GM18951 (cell line): ENCODE measurements around the gene SH3YL1.

Source experiments
- POLR2A ChIP-seq: IDR thresholded peaks from 4 replicates; pipeline ENCODE4 v1.6.1; 2011; ENCODE audit warnings: mild to moderate bottlenecking; ENCODE audit not compliant: insufficient read length, insufficient read depth; ENCODE audit errors: extremely low read depth
- in situ Hi-C: fragments of 300-500 bp; cut with MboI; formaldehyde crosslinking; loops from one replicate; pipeline ENCODE4 v1.12.0; 2022; ENCODE audit warnings: low sequenced_read_pairs, mixed read lengths, inconsistent platforms; ENCODE audit not compliant: unreplicated experiment

Gene SH3YL1

DNA sequence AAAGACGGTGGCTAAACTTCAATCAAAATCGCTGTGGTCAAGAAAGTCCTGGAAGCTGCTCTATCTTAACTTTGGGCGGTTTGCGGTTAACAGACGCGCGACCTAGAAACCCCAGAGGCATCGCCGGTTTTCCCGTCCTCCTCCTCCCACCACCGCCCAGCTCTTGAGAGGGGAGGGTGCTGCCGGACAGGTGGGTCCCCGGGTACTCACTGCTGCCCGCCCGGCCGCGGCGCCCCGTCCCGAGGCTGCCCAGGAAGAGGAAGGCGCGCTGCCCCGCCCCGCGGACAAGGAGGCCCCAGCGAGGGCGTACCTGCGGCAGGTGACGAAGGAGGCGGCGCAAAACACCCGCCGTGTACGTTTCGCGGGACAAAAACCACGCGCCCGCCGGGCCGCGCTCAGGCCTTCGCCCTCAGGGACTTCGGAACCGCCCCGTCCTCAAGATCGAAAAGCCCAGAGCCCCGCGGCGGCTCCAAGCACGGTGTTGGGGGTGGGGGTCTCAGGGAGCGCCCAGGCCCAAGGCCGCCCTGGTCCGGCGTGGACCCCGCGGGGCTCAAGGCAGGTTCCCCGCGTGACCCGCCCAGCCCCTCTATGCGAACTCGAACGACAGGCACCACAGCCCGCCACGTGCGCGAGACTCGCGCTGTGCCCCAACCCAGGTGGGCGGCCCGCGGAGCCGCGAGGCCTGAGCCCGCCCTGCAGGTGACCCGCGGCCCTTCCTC, at the start of gene SH3YL1:
Gene SH3YL1 (minus strand): TSS at position 259 of the 719 bp plus-strand sequence. CDS start 48 bp downstream, at position 211.
- in situ Hi-C loops: no loop called here
- TF ChIP-seq POLR2A: no peak

GRCh38 chr2:310994-311393, 47.2 kb upstream of the SH3YL1 start:
- no peak for TF ChIP-seq POLR2A
- in situ Hi-C loops: no loop called here

GRCh38 chr2:309954-310510, 46.2 kb upstream of the SH3YL1 start:
- TF ChIP-seq POLR2A: no peak
- in situ Hi-C loops: no loop called here

DNA sequence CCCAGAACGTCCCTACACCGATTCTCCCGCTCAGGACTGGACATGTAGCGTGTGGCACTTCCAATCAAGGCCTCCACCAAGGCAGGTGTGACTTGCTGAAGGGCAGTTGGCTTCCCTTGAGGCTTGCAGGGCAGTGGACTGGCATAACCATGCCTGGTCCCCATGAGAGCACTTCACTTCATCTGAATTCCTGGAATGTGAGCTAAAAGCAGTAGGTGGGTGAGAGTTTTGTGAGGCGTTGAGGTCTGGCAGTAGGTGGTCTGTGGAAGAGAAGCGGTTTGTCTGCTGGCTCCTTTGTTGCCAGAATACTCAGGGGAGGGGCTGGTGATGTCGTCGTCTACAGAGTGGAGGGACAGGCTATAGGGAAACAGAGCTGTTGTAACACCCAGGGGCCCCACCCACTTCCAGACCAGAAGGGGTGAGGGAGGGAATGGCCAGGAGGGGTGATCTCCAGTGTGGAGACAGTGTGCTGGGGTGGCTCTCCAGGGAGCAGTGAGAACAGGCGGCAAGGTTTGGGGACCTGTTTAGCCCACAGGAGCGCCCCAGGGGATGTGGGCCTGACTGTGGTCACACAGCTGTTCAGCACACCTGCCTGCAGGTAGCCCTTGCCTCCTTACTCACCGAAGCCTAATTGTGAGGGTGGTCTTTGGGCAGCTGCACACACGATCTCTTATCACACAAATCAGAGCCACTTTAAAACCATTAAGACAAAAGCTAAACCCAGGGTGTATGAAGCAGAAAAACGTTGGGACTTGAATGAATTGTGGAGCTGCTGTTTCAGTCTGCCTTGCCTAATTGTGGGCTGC, 45.5 kb upstream of the SH3YL1 start:
- TF ChIP-seq POLR2A: no peak
- in situ Hi-C loops: no loop called here

GRCh38 chr2:305366-305765, 41.5 kb upstream of the SH3YL1 start:
- in situ Hi-C loops: no loop called here
- TF ChIP-seq POLR2A: no peak

- in situ Hi-C loops: no loop called here
- no peak for TF ChIP-seq POLR2A
Observed at GRCh38 chr2:296354-296753, 32.5 kb upstream of the SH3YL1 start.

DNA sequence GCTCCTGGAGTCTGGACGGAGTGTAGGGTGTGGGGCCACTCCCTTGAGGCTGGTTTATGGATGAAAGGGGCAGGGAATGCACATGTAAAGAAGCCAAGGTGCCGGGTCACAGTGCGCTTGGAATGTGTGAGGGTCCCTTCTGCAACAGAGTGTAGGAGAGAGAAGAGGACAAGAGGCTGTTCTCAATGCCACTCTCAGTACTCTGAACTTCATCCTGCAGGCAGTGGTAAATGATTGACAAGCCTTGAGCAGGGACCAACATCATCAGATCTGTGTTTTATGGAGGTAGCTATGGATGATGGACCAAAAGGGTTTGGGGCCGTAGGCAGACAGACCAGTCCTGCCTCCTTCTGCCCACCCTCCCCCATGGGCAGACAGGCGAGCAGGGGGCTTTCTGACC, 31.3 kb upstream of the SH3YL1 start:
- no peak for TF ChIP-seq POLR2A
- in situ Hi-C loops: no loop called here

GRCh38 chr2:290090-290722, 26.4 kb upstream of the SH3YL1 start:
- no peak for TF ChIP-seq POLR2A
- in situ Hi-C loops: no loop called here

- in situ Hi-C loops: no loop called here
Observed at GRCh38 chr2:289362-290089, 25.7 kb upstream of the SH3YL1 start.

GRCh38 chr2:288758-289361, 25.0 kb upstream of the SH3YL1 start:
- in situ Hi-C loops: no loop called here

More at GRCh38 chr2:289362-290089, 25.7 kb upstream of the SH3YL1 start:
- no peak for TF ChIP-seq POLR2A

DNA sequence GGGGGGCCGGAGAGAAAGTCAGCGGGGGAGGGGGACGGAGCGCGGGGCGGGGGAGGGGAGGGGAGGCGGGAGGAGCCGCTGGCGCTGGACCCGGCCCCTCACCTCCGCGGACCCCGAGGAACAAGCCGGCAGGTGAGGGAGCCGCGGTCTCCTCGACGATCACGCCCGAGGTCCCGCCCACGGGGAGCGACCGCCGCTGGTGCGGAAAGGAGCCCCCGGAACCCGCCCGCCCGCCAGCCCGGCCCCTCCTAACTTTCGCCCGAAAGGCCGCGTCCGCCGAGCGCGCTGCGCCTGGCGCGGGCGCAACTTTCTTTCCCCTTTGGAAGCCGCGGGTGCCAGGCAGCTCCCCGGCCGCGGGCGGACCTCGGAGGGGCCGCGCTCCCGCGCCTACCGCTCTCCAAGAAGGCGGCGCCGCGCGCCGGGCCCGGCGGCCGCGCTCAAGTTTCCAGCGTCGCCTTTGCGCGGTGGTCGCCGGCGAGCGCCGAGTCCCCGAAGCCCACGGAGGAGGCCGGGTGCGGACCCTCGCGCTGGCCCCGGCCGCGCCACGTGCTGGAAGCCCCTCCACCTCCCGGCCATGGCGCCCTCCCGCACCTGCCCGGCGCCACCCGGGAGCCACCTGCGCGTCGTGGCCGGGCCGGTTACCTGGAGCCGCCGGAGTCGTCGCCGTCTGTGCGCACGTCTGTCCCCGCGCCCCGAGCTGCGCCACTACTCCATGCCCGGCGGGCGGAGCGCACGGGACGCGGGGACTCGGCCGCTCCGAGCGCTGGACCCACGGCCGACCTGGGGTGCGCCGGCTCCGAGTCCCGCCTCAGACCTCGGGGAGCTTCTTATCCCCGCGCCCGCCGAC, 24.3 kb upstream of the SH3YL1 start, which contains the start of gene ALKAL2:
Gene ALKAL2 (minus strand): TSS at position 181 of the 847 bp plus-strand sequence. CDS start 256 bp downstream, outside the sequence.
- in situ Hi-C loops: no loop called here
- no peak for TF ChIP-seq POLR2A

More at GRCh38 chr2:288758-289361, 25.0 kb upstream of the SH3YL1 start:
- TF ChIP-seq POLR2A: no peak
